HG02870 (cell line): ENCODE measurements around the gene EME2.

ENCODE experiments used
- ATAC-seq: cut with Tn5 transposase; IDR thresholded peaks from one replicate; pipeline ENCODE4 v1.9.1; 2021; ENCODE audit warnings: mild to moderate bottlenecking, moderate library complexity; ENCODE audit not compliant: unreplicated experiment

The EME2 gene

DNA sequence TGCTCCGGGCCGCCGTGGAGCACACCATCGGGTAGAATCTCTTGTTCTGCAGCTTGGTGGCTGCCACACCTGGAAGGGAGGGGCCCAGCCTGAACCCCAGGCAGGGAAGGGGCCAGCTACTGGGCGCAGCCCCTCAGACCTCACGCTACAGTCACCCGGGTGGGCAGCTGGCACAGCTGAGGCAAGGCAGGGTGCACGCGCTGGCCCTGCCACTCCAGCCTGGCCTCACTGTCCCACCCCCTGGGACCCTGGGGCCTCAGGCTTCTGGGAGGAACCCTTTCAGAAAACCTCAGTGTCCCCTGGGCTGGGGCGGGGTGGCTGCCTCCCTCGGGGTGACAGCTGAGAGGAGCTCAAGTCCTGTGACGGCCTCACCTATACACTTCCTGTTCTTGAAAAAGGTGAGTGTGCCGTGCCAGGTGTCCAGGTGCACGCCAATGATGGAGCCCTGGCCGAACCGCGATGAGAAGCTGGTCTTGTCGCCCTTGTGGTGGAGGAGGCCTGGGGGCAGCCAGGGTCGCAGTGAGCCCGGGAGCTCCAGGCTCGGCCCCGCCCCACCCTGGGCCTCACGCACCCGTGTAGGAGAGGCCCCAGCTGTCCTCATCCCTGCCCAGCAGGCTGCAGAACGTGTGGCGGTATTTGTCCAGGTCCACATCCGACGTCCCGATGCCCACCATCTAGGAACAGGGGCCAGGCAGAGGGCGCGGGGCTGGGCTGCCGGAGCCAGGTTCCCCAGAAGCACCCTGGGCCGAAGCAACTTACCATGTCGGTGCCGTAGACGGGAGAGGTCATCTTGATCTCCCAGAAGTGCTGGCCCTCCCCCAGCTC, 5.0 kb downstream of the EME2 start:
- ATAC-seq, result no peak

DNA sequence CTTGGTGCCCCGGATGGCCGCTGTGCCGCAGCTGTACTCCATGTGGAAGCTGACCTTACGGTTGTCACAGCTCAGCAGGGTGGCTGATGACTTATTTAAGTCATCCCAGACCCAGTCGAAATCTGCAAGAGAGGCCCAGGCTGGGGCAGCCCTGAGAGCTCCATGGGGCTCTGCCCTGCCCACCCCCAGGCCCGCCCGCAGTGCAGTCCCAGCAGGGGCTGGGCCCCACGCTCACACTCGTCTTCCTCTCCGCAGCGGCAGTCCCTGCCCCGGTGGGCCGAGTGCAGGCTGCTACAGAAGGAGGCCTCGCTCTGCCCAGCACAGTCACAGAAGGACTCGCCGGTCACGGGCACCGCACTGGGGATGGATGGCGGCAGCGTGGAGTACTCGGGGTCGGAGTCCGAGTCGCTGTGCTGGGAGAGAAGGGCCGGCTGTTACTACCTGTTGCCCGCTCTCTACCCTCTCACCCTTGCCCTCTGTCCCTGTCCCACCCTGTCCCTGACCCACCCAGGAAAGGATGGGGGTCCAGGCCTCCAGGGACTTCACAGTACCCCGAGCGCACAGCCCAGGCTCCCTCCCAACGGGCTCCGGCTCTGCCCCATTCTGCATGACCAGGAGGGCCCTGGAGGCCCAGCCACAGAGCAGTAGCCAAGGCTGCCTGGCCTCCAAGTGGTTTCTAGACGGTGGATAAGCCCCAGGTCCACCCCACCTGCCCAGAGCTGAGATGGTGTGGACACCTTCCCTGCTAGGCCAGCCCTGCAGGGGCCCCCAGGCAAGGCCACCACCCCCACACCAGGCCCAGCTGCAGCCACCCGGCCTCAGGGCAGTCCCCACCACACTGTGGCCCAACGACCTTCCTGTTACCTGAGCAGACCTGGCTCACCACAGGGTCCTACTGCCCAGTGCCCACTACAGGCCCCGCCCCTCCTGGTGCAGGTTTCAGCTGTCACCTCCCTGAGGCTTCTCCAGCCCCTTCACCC, 5.9 kb downstream of the EME2 start:
- no peak for ATAC-seq

DNA sequence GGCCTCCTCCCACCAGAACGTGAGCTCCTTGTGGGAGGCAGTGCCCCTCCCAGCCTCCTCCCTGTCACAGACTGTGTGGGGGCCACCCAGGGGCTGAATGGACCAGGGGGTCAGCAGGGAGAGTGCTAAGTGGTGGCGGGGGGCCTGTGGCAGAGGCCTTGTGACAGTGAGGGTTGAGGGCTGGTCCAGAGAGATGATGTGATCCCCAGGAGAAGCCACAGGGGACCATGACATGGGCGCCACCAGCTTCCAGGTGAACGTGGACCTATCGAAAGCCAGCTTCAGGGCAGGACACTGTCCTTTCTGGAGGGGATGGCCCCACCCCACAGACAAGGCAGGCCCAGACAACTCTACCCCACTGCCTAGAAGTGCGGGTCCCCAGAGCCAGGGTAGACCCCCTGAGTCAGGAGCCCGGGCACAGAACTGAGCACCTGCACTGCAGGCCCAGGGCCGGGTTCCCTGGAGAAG, 6.7 kb downstream of the EME2 start:
- ATAC-seq, result no peak

DNA sequence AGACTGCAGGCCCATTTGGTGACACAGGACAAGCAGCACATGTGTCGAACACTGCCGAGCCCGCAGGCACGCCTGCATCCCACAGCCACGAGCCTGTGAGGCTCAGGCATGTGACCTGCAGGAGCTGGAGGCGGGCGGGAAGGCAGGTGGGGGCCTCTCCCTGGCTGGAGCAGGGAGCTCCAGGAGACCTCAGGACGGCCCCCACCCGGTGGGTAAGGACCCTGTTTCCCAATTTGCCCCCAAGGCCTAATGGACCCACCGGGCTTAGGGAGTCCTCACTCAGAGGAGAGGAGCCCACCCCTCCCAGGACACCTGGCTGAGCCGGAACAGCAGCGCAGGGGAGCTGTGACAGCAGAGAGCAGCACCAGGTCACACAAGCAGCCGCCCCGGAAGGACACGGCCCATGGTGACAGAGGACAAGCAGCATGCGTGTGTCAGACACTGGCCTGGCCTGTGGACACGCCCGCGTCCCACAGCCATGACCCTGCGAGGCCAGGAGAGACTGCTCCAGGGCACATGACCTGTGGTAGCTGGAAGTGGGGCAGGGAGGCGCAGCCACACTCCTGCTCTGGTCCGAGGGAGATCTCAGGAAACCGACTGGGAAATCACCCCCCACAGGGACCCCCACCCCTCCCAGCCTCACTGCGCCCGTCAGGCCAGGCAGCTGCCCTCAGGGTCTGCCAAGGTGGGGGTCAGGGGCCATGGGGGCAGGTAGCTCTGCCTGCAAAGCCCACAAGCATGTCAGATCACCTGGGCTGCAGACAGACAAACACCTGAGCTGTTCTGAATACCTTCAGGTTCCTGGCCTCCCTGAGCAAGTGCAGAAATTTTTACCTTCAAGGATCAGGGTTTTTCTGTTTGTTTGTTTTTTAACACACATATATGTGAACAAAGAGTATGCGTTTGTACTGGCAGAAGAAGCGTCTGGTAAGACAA, 7.4 kb downstream of the EME2 start:
- ATAC-seq, result no peak

DNA sequence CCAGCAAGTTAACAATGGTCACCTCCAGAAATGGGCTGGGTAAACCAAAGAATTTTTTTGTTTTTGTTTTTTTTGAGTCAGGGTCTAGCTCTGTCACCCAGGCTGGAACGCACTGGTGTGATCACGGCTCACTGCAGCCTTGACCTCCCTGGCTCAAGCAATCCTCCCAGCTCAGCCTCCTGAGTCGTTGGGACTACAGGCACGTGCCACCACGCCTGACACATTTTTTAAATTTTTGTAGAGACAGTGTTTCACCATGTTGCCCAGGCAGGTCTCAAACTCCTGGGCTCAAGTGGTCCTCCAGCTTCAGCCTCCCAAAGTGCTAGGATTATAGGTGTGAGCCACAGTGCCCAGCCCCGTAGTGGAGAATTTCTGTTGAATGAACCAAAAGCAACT, 8.1 kb downstream of the EME2 start:
- ATAC-seq, result no peak

DNA sequence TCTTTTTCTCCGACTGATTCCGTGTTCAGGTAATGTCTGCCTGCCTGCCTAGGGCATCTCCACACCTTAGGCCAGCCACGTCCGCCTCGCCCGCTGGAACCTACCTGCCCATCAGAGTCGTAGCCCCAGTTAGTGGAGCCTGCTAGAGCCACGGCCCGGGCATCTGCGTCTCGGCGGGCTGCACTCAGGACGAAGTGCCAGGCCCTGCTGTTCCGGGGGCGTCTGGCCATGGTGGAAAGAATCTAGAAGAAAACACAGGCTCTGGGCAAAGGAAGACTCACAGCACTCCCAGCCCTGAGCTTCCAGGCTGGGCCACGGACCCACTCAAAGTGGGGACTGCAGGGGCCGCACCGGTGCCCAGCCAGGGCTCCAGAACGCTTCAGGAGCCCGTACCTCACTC, 8.6 kb downstream of the EME2 start:
- no peak for ATAC-seq

DNA sequence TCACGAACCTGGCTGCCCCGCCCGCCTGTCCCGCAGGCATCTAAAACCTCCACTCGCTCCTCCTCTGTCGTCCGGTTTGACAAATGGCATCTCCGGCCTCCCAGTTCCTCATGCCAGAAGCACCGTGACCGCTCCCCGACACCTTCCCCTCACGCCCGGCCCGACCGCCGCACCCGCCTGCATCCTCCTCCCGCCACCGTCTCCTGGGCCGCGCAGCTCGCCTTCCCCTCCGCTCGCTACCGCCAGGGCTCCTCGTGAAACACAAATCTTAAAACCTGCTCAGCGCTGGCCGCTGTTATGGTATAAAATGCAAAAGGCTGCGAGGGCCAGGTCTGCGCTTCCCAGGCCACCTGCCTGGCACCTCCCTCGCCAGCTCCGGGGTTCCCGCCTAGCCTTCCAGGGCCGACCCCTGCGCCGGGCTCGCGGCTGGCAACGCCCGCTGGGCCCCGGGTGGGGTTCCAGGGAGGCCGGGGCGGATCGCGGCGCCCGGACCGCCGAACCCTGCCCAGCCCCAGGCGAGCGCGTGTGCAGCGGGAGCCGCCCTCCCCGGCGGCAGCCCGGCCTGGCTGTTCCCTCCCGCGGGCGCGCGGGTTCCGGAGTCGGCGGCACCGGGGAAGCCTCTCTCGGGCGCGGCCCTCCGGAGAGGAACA, 9.3 kb downstream of the EME2 start:
- ATAC-seq, result no peak

DNA sequence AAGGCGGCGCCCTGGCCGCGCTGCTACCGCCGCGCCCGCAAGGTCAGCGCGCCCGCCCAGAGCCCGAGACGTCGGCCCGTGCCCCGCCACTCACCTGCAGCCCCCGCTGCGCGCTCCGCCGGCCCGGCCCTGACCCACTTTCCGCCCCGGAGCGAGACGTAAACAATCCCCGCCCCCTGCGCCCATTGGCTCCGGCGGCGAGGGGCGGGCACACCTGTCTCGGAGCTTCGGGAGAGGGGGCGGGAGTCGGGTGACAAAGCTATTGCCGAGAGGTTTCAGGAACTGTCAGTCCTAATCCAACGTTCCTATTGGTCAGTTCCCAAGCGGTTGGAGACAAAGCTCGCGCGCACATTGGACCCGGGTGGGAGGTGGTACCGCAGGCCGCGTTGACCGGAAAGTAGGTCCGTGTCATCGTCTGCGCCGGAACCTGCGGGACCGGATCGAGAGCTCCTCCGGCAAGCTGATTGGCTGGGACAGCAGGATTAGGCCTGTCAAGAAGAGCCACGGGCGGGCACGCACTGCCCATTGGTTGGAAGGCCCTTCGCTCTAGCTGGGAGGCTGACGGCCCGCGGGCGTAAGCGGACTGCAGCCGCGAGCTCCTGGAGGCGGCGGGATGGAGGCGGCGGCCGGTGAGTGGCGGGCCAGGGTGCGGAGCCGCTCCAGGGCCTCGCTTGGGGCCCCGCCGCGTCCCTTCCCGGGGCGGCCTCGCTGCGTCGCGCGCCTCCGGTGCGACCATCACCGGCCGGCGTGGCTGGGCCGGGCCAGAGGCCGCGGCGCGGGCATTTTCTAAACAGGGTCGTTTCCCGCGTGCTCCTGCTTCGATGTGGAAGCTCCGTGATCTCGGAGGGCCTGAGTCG, 10.0 kb downstream of the EME2 start, which contains the start of the genes NUBP2 and SPSB3:
Gene NUBP2 (plus strand): TSS at position 553 of the 857 bp plus-strand sequence. CDS start 61 bp downstream, at position 614.
Gene SPSB3 (minus strand): TSS at position 164 of the 857 bp plus-strand sequence. CDS start 1,088 bp downstream, outside the sequence.
- peak; percentile 81 for ATAC-seq

DNA sequence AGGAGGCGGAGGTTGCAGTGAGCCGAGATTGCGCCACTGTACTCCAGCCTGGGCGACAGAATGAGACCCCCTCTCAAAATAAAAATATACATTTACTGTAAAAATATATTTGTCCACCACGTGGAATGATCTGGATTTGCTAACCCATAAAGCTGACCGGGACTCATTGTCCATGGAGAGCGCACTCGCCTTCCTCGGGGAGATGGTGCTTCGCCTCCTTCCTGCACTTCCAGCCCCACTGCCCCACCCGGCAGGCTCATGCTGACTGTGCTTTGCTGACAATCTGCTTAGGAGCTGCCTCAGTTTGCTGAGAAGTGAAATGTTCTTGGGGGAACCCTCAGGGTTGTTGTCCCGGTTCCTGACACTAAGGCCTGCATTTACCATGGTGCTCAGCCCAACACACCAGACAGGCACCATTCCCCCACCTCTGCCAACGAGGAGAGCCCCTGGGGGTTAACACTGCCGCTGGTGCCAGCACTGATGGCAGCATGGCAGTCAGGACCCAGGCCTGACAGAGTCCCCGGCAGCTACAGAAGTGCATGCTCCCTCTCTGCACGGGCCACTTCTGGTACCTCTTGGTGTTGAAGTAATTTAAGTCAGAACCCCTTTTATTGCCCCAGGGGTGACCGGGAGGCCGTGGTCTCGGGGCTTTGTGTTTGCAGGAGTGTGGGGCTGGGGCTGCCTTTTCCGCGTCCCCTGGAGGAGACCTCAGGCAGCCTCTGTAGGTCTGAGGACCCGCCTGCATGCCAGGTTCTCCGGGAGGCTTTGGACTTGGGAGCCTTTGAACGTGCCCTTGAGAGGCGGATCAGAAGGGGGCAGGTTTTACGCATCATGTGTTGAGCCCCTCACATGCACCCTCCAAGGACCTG, 12.6 kb downstream of the EME2 start:
- ATAC-seq, result no peak

DNA sequence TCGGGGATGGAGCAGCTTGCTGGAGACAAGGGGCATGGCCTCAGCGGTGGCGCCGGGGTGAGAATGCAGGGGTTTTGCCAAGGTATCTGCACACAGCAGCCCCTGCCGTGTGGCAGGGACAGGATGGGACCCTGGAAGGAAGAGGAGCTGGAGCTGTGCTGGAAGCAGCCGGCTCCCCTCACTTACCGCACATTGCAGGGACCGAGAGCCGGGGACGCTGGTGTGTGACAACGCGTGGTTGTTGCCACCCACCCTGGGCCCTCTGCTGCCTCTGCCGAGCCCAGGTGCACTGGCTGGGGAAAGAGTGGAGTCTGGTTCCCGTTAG, 13.2 kb downstream of the EME2 start:
- ATAC-seq, result no peak

DNA sequence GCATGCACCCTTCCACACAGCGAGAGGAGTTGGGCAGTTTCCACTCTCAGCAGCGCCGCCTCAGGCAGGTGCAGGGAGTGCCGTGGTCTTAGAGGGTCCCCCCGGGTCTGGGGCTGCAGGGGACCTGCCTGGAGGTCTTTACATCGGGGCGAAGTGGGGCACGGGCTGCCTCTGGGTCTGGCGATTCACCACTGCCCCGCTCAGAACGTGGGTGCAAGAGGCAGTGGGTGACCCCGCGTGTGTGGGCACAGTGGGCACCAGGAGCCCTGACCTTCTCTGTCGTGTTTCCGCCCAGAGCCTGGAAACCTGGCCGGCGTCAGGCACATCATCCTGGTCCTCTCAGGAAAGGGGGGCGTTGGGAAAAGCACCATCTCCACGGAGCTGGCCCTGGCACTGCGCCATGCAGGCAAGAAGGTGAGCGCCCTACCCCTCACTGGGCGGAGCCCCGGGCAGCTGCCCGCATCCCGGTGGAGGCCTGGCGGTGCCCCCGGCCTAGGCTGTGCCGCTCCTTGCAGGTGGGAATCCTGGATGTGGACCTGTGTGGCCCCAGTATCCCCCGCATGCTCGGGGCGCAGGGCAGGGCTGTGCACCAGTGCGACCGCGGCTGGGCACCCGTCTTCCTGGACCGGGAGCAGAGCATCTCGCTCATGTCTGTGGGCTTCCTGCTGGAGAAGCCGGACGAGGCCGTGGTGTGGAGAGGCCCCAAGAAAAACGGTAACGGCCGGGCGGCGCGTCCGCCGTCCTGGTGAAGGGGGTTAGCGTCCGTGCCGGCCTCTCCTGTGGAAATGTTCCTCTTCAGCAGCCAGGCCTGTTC, 13.8 kb downstream of the EME2 start:
- ATAC-seq, result no peak

DNA sequence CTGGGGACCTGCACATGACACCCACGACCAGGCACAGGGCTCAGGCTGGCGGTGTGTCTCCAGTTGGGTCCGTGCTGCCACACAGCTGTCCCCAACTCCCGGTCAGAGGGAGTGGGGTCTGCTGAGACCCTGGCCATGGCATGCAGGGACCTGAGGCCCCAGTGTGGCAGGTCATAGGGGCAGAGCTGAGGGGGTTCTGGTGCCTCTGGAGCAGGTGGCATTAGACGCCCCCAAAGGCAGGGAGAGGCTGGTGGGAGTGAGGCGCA, 14.4 kb downstream of the EME2 start:
- ATAC-seq, result no peak

DNA sequence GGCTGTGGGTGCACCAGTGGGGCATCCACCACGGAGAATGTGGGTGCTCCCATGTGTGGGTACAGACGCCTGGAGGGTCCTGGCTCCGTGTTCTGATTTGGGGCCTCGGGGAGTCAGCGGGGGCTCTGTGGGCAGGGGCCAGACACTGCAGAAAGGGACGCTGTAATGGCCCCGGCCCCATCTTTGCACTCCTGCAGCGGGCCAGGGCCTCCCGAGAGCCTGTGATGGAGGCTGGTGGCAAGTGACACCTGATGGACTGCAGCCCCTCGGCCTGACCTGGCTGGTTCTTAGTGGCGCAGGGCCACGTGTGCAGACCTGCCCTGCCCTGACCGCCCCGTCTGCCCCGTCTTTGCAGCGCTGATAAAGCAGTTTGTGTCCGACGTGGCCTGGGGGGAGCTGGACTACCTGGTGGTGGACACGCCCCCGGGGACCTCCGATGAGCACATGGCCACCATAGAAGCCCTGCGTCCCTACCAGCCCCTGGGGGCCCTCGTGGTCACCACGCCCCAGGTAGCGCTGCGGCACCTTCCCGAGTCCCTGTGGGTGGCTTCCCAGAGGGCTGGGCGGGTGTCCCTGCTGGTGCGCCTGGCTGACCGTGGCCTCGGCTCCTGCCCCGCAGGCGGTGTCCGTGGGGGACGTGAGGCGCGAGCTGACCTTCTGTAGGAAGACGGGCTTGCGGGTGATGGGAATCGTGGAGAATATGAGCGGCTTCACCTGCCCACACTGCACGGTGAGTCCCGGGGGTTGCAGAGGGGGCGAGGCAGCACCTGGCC, 14.9 kb downstream of the EME2 start:
- no peak for ATAC-seq

DNA sequence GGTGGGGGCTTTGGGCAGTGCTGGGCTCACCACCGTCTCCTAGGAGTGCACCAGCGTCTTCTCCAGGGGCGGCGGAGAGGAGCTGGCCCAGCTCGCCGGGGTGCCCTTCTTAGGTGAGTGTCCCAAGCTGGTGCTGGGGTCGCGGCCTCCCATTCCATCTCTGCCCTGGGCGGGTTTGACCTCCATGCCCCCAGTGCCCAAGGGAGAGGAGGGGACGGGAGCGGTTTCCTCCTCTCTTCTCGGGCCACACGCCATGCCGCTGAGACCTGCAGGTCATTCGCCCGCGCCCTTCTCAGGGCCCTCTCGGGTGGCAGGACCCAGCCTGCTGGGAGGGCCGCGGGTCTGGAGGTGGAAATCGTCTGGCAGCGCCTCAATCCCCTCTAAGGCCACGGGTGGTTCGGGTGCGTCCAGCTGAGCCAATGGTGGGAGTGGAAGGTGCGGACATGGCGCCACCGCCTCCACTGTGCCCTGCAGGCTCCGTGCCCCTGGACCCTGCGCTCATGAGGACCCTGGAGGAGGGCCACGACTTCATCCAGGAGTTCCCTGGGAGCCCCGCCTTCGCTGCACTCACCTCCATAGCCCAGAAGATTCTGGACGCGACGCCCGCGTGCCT, 15.6 kb downstream of the EME2 start:
- no peak for ATAC-seq

DNA sequence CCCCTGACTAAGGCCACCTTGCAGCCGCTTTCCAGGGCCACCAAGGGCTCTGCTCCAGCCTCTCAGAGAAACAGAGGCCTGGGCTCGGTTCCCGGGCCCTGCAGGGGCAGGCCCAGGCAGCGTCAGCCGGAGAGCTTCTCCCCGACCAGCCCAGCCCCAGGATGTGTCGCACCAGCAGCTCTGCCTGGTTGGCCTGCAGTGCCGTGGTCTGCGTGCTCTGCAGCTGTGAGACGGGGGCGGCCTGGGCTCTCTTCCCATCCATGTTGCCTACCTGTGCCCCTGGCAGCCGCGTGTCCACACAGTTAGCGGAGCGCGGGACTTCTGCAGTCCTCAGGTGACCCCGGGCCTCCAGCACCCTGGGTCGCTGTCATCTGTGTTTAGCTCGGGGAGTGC, 16.1 kb downstream of the EME2 start:
- ATAC-seq, result no peak

DNA sequence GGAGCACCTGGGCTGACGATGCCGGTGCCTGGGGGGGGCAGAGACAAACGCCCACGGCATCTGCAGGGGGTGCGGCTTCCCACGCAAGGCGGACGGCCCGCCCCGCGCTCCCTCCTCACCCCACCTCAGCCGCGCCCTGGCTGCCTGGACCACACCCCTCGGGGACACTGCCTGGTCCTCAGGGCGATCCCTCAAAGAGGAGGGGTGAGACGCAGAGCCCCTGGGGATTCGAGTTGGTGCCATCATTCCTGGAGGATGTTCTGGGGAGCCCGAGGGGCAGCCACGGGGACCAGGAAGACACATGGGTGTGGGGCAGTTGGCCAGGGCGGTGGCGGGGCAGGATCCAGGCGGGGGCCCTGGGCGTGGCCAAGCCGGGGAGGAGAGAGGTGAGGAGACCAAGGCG, 17.0 kb downstream of the EME2 start:
- no peak for ATAC-seq

DNA sequence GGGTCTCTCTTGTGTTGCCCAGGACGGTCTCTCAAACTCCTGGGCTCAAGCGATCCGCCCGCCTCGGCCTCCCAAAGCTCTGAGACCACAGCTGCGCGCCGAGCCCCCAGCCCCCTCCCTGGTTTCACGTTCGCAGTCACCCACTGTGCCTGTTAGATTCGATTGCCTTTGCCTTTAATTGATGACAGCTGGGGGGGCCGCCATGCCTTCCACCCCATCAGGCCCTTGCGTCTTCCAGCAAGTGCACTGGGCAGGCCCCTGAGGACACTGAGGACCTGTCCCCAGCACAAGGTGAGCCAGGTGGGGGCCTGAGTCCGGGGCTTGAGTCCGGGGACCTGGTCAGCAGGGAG, 17.6 kb downstream of the EME2 start:
- ATAC-seq, result no peak
